HG03108 (cell line): Measurements from ENCODE around the gene CNTNAP1.
"Not testable (repeated sequence)": the region's sequence is repeated elsewhere in the genome, so short reads cannot be mapped to it uniquely, and the experiment has no call there.

Experiments used
- ATAC-seq: cut with Tn5 transposase; IDR thresholded peaks from one replicate; pipeline ENCODE4 v1.9.1; 2021; ENCODE audit warnings: moderate library complexity; ENCODE audit not compliant: unreplicated experiment

The CNTNAP1 gene

DNA sequence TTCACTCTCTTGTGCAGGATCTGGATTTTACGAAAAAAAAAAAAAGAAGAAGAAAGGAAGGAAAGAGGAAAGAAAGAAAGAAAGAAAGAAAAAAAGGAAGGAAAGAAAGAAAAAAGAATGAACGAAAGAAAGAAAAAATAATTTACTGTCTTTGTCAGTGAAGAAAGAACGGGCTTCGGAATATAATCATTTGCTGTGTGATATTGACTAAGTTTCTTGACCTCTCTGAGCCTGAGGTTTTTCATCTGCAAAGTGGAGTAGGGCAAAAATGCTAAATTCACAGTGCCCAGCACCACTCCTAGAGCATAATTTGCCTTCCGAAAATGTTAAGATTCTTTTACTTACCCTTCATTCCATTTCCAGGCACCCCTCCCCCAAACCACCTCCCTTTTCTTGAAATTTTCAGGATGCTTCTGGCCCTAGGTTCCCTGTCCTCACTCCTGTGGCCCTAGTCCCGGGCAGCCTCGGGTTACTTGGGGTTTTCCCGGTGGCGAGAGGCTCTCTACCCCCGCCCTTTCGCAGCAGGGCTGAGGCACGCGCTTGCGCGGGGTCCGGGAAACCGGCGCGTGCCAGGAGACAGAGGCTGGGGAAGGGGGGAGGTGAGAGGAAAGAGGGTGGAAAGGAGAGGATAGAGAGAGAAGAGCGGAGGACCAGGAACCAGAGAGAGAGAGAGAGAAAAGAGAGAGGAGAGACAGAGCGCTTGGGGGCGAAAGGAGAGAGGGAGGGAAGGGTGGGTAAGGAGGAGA, at the start of gene CNTNAP1:
Gene CNTNAP1, plus strand, starts transcription at position 556 of the 746 bp plus-strand sequence. CDS start 299 bp downstream, outside the sequence.
- ATAC-seq = no peak

DNA sequence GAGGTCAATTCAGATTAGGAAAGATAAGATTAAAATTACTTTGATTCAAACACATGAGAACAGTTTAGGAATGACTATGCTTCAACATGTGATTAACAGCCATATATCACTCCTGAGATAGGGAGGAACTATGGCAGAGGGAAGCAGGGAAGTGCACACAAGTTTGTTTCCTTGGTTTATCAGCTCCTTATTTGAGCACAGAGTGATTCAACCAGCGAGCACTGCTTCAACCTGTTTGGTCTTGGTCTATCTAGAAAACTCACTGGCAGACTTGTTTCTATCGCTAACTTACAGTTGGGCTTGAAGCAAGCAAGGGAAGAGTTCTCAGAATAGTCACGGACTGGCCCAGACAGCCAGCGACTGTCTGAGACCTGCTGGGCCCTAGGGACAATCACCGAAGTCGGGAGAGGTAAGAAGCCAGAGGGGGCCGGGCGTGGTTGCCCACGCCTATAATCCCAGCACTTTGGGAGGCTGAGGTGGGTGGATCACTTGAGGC, 49.3 kb upstream of the CNTNAP1 start:
- ATAC-seq = no peak

DNA sequence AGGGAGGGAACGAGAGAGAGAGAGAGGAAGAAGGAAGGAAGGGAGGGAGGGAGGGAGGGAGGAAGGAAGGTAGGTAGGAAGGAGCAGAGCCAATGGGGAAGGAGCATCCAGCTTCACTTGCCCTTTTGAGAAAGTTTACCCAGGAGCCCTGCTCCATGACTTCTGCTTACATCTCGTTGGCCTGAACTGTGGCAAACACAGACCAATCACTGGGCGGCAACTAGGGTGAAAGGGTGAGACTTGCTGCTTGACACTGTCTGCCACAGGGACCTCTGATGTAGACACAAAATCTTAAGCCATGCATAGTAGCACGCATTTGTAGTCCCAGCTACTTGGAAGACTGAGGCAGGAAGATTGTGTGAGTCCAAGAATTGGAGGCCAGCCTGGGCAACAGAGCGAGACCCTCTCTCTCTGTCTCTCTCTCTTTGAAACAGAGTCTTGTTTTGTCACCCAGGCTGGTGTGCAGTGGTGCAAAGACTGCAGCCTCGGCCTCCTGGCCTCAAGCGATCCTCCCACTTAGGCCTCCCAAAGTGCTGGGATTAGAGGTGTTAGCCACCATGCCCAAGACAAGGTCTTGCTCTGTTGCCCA, 42.7 kb upstream of the CNTNAP1 start:
- ATAC-seq = no peak

DNA sequence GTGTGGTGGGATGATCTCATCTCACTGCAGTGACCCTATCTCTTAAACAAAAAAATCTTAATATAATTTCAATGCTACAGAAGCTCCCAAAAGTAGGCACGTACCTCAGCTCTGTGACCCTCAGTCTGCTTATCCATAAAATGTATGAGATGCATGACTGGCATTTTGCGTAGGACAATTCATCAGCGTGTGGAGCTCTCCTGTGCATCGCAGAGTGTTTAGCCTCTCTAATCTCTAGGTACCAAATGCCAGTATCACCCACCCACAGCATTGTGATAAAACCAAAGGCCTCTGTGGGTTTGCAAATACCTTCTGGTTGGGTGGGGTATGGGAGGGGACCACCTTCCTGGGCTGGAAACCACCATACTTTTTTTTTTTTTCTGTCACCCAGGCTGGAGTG, 42.2 kb upstream of the CNTNAP1 start:
- ATAC-seq = no peak

DNA sequence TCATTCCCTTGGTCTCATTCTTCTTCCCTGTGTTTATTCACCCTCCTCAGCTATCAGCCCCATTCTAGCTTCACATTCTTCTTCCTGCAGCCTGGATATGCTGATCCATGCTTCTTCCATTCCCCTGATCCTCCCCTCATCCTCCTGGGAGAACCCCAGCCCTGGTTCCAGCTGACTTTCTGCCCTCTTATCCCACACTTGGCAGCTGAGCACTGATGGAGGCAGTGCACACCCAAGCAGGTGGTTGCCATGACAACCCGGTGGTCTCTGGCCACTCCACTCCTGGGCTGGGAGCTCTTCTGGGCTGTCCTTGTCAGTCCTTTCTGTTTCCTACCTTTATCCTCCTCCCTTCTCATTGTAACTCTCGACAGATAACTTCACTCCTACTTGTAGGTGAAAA, 40.0 kb upstream of the CNTNAP1 start:
- no peak for ATAC-seq

DNA sequence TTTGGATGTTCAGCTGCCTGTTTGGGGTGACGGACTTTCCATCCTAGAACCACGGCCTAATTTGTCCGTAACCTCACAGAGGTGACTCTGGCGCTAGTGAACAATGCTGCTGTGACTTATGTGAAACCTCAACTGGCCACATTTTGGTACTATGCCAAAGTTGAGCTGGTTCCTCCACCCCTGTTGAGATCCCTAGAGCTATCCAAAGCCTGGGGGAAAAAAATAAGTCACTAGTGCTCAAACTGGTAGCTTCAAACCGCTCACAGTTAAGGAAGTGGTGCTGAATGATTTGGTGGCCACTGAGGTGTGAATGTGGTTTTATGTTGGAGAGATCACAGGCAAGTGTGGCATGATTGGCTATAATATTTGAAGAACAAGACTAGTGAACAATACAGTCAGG, 34.6 kb upstream of the CNTNAP1 start:
- ATAC-seq = no peak

DNA sequence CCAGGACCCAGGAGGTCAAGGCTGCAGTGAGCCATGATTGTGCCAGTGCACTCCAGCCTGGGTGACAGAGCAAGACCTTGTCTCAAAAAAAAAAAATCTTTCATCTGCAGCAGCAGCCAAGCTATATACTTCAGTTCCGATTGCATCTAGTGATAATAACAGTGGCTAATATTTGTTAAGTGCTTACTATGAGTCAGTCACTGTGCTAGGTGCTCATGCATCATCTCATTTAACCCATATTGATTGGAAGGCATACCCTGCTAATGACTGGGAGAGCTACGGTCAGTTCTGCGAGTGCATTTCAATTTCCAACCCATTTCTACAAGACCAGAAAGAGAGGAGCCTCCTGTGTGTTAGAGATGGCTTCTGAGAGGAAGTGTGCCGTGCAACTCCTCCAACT, 30.9 kb upstream of the CNTNAP1 start:
- ATAC-seq = no peak

DNA sequence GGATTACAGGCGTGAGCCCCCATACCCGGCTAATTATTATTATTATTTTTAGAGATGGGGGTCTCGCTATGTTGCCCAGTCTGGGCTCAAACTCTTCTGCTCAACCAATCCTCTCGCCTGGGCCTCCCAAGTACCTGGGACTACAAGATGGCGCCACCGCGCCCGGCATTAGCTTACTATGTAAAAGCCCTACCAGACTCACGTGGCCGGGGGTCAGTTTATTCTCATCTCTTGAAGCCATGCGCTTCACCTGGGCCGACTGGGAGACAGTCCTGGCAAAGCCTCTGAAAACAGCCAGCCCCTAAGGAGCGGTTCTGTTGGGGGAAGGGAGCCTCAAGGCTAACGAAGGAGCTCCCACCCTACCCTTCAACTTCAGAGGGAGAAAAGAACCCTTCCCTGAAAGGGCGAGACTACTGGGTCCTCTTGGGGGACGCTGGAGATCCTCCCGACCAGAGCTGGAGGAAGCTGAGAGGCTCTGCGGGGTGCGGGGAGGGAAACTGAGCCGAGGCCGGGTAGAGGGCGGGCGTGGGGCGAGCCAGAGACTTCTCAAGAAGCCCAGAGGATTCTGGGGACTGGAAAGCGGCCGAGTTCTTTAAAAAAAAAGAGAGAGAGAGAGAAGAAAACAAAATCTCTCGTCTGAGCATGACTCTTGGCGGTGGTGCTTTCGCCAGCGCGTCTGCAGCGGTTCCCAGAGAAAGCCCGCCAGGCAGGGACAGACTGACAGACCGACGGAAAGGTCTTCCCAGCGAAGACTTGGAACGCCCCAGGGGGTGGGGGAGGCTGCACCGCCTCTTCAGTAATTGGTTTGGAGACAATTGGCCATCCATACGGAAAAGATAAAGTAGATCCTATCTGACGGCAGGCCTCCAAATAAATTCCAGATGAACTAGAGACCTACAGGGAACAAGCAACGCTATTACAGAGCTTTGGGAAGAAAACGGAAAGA, 28.9 kb upstream of the CNTNAP1 start:
- ATAC-seq = no peak

DNA sequence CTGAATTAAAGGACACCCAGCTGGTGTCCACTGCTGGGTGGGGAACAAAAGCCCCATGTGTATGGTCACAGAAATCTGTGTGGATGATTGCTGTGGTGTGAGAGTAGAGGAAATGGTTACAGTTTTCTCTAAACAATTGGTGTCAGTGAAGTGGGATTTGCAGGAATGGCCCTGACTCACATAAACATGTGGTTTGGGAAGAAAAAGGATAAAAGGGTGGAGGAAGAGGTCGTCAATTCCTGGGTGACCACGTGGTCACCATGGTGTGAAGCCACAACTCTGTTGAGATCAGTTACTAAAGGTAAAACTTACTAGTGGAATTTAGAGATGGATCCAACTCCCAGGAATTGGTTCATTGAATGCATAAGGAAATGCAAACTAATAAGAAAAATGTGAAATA, 26.8 kb upstream of the CNTNAP1 start:
- ATAC-seq = no peak

DNA sequence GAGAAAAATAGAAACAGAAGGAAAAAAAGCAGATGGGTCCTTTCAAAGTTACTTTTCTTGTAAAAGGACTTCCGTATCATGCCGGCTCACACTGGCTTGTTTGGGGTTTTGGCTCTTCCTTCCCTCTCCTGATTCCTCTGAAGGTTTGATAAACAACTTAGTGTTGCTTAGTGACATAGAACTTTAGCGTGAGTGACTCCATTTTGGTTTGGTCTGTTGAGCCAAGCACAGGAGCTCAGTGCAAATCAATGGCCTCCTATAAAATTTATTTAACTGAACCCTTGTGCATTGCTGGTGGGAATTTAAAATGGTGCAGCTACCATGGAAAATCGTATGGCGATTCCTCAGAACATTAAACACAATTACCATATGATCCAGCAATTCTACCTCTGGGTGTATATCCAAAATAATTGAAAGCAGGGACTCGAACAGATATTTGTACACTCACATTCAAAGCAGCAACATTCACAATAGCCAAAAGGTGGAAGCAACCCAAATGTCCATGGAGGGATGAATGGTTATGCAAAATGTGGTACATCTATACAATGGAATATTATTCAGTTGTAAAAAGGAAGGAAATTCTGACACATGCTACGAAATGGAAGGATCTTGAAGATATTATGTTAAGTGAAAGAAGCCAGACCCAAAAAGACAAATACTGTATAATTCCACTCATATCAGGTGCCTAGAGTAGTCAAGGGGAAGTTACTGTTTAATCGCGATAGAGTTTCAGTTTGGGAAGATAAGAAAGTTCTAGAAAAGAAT, 24.3 kb upstream of the CNTNAP1 start:
- no peak for ATAC-seq

DNA sequence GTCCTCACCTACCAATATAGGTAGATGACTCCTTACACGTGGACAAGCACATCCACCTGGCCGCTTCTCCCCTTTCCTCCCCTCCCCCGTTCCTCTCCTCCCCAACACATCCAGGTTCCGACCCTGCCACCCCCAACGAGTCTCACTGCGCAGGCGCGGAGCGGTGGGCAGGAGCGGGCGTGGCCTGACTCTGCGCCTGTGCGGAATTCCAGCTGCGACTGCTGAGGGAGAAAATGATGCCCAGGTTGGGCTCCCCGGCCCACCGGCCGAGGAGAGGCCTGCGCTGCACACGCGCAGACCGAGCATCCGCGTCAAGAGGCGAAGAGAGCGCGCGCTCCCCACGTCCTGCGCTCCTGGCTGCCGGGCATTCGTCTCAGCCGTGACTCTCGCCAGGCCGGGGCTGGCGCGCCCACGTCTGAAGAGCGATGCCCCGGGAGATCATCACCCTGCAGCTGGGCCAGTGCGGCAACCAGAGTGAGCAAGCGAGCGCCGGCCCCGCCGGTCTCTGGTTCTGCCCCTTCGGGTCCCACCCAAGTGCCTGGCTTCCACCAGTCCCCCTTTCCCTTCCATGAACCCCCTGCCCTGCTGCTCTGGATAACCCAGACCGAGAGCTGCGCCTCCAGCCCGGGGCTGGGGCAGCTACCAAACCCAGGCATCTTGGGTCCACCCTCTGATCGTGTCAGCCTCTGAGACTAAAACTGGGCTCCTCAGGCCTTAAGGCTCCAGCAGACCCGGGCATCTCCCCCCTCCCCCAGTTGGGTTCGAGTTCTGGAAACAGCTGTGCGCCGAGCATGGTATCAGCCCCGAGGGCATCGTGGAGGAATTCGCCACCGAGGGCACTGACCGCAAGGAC, 23.0 kb upstream of the CNTNAP1 start, which contains the start of gene TUBG2:
Gene TUBG2, plus strand, starts transcription at position 206 of the 853 bp plus-strand sequence. Its CDS starts 220 bp downstream, at position 426.
- ATAC-seq = peak; percentile 51

DNA sequence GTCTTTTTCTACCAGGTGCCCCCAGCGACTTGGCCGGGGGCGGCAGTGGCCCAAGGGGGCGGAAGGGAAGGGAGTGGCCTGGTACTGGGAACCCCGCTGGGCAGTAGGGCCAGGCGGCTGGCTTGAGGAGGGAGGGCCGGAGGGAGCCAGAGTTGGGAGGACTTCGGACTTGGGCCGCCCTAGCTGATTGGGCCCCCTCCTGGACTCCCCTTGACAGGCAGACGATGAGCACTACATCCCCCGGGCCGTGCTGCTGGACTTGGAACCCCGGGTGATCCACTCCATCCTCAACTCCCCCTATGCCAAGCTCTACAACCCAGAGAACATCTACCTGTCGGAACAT, 22.4 kb upstream of the CNTNAP1 start:
- ATAC-seq = not testable (repeated sequence)

DNA sequence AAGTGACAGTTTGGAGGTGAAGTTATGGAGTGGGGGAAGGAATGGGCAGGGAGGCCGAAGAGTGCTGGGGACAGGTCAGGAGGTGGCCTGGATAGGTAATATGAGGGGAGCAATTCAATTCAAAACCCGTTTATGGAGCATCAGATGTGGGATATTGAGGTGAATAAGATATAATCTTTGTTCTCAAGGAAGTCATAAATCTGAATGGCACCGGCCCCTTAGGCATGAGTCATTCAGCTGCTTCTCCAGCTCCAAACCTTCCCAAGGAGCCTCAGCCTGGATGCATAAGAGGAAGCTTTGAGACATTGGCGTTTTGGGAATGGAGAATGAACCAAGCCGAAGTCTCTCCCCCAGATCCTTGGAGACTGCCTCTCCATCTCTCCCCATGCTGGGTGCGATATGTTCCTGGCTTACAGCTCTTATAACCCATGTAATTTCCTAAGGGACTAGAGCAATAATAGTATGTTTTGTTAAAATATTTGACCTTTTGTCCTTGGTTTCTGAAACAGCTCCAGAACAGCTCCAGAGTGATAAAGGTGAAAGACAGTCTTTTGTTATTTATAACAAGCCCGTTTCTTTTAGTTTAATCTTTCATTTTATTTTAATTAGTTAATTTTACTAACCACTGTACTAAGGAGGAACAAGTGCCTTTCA, 21.5 kb upstream of the CNTNAP1 start:
- no peak for ATAC-seq

DNA sequence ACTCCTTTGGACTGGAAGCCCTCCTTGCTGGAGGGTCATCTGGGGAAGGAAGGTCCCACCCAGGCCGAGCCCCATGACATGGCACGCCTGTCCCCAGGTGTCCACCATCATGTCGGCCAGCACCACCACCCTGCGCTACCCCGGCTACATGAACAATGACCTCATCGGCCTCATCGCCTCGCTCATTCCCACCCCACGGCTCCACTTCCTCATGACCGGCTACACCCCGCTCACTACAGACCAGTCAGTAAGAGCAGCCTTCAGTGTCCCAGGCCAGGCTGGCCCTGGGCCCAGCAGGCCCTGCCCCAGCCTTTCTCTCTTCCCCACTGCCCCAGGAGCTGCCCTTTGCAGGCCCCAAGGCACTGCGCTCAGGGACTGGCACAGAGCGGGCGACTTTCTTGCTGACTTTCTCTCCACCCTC, 16.7 kb upstream of the CNTNAP1 start:
- no peak for ATAC-seq

DNA sequence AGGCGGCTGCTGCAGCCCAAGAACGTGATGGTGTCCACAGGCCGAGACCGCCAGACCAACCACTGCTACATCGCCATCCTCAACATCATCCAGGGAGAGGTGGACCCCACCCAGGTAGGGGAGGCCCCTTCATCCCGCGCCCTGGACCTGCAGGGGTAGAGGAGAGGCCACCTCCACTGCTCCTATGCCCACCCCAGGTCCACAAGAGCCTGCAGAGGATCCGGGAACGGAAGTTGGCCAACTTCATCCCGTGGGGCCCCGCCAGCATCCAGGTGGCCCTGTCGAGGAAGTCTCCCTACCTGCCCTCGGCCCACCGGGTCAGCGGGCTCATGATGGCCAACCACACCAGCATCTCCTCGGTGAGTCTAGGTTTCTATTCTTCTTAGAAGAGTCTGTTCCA, 16.2 kb upstream of the CNTNAP1 start:
- ATAC-seq = not testable (repeated sequence)

DNA sequence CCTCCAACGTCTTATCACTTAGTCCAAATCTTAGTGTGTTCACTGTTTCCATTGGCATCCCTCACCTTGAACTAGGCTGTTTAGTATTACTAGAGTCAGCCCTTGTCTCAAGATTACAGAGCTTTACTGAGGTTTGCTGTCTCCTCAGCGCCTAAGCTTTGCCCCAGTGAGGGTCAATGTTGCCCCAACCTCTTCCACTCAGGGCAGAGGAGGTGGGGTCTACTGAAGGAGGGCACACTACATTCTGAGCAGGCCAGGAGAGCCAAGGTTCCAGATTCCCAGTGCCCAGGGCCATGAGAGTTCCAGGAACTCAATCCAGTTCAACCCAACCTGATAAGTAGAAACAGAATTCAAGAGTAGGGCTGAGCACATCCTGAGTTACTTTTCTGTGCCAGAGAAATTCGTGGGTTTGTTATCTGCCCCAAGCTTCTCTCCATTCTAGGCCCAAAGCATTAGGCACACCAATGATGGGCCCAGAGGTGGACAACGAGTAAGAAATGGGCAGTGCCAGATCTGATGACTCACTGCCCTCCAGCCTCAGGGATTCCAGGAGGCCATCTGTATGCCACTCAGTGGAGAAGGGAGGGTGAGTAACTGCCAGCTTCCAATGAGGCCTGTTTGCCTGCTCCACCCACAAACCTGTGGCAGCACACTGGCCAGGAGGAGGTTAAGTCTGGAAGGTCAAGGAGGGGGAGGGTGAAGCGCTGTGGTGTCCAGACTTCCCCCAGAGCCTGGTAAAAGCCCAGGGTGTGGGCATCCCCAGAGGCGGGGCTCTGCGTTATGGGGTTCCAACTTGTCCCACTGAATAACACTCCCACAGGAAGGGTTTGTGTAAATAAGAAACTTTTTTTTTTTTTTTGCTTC, 15.0 kb upstream of the CNTNAP1 start:
- ATAC-seq = no peak

DNA sequence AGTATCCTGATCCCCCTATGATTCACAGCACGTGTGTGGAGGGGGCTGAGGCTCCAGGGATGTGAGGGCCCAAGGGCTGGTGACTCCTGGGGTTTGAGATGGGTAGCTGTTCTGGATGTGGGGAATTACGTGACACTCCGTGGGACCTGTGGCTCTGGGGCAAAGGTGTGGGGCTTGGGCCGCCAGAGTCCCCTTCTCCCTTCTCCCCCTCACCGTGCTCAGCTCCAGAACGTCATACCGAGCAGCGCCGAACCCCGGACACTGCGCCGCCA, 12.7 kb upstream of the CNTNAP1 start:
- ATAC-seq = no peak

DNA sequence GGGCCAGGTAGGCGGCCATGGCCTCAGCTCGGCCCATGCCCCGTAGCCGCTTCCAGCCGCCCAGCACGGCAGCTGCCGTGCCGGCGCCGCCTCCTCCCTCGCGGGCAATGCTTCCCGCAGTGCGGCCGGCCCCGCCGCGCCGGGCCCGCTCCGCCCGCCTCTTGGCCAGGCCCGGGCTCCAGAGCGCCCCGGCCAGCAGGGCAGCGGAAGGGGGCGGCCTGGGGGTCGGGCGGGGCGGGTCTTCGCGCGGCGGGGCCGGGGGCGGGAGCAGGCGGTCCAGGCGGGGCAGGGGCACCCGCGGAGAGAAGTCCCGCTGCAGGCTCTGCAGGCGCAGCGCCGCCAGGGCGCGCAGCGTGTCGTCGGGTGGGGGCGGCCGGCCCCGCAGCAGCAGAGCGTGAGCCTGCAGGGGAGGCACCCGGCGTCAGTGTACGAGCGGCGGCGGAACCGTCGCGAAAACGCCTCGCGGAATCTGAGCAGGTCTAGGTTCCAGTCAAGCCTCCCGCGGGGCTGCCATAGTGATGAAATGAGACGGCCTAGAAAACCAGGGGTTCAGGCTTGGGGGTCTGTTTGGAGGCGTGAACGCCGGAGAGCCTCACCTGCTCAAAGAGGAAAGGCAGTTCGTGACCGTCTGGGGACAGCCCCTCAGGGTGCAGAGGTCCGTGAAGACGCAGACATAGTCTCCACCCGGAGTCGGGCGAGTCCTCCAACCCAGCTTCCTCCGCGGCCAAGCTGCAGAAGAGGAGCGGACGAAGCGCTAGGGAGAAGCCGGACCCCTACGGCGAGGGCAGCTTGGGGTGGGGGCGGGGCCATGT, 12.1 kb upstream of the CNTNAP1 start:
- ATAC-seq = no peak
